Esophagus muscularis mucosa (tissue), 4 donors: ENCODE measurements around the gene SPDYE6. TPM values are rescaled to one million over a fixed set of nuclear protein-coding genes. Genes with fewer than 3 reads are reported as not detected.
"Not testable (repeated sequence)": the region's sequence is repeated elsewhere in the genome, so short reads cannot be mapped to it uniquely, and the experiment has no call there.

Experiments used
- DNase-seq: peaks from one replicate; pipeline ENCODE4 v3.0.0-alpha.2; 2017; ENCODE audit errors: extremely low spot score
- H3K27ac ChIP-seq, 4 donors: fragments of 200-600 bp; sonication (generic); replicated peaks in 1 of 4; 1 replicate in 3 of 4; 2 replicates in 1 of 4; pipeline ENCODE4 v1.5.1; 2016 to 2019; ENCODE audit warnings: mild to moderate bottlenecking in 1 of 4
- H3K27me3 ChIP-seq, 4 donors: fragments of 200-600 bp; sonication (generic); one replicate each; pipeline versions ENCODE4 v1.5.1 to v1.6.0; 2016 to 2019
- H3K36me3 ChIP-seq, 4 donors: fragments of 200-600 bp; sonication (generic); one replicate each; pipeline ENCODE4 v1.5.1; 2016 to 2019
- H3K4me1 ChIP-seq, 4 donors: fragments of 200-600 bp; sonication (generic); one replicate each; pipeline ENCODE4 v1.5.1; 2016 to 2019
- H3K4me3 ChIP-seq, 4 donors: fragments of 200-600 bp; sonication (generic); 1 replicate in 2 of 4; 2 replicates in 2 of 4; pipeline ENCODE4 v1.5.1; 2016 to 2019; ENCODE audit warnings: mild to moderate bottlenecking in 4 of 4, moderate library complexity in 1 of 4
- H3K9me3 ChIP-seq, 4 donors: fragments of 200-600 bp; sonication (generic); 1 replicate in 3 of 4; 2 replicates in 1 of 4; pipeline ENCODE4 v1.5.1; 2016 to 2019
- EP300 ChIP-seq: sonication (generic); formaldehyde crosslinking; IDR thresholded peaks from one replicate; pipeline ENCODE4 v1.6.1; 2017; ENCODE audit warnings: antibody characterized with exemption
- POLR2A ChIP-seq: fragments of 450-650 bp; IDR thresholded peaks from one replicate; pipeline ENCODE4 v1.6.1; 2017; ENCODE audit warnings: antibody characterized with exemption, moderate library complexity, mild to moderate bottlenecking, low read depth
- POLR2AphosphoS5 ChIP-seq, 2 donors: sonication (generic); formaldehyde crosslinking; IDR thresholded peaks; one replicate each; pipeline ENCODE4 v1.6.1; 2017; ENCODE audit warnings: antibody characterized with exemption in 2 of 2
- WGBS: methylation state at CpG from one replicate; pipeline ENCODE4 v1.1.5; 2018; 5-methylcytosine and 5-hydroxymethylcytosine counted together
- intact Hi-C: fragments of 100-400 bp; cut with DNase I; formaldehyde crosslinking; loops from one replicate; pipeline ENCODE4 v1.15.1; 2023
- total RNA-seq, 4 donors: library from RNA; depleted of rRNA; stranded (reverse); fragments of >200 nt; gene quantifications; one replicate each; pipeline versions ENCODE4 v1.1.0 to v1.2.1, GENCODE V29; 2016
- TF ChIP-seq, protein P1 (sequence below), 3 experiments: fragments of 200-600 bp in 2 of 3; fragments of 450-650 bp in 1 of 3; sonication (generic) in 2 of 3; IDR thresholded peaks; one replicate each; pipeline ENCODE4 v1.5.1; 2017 to 2019; ENCODE audit warnings: antibody characterized with exemption in 3 of 3, mild to moderate bottlenecking in 2 of 3, moderate library complexity in 1 of 3

Gene SPDYE6
- total RNA-seq, 4 donors from 2014 or later = not detected

GRCh38 chr7:102387064-102387463 is 30.8 kb upstream of the SPDYE6 start:
- peak; percentile 81 for DNase-seq
- intact Hi-C loops = no loop called here
- H3K4me3 ChIP-seq = no peak overlapping the region
- TF ChIP-seq POLR2A (no peak), EP300 (no peak), POLR2AphosphoS5 (IDR thresholded peaks at IDR 0.05) (no peak)
- TF ChIP-seq, protein P1, sequence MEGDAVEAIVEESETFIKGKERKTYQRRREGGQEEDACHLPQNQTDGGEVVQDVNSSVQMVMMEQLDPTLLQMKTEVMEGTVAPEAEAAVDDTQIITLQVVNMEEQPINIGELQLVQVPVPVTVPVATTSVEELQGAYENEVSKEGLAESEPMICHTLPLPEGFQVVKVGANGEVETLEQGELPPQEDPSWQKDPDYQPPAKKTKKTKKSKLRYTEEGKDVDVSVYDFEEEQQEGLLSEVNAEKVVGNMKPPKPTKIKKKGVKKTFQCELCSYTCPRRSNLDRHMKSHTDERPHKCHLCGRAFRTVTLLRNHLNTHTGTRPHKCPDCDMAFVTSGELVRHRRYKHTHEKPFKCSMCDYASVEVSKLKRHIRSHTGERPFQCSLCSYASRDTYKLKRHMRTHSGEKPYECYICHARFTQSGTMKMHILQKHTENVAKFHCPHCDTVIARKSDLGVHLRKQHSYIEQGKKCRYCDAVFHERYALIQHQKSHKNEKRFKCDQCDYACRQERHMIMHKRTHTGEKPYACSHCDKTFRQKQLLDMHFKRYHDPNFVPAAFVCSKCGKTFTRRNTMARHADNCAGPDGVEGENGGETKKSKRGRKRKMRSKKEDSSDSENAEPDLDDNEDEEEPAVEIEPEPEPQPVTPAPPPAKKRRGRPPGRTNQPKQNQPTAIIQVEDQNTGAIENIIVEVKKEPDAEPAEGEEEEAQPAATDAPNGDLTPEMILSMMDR (IDR thresholded peaks at IDR 0.05) = no peak
- no peak overlapping the region for H3K27ac ChIP-seq
- no peaks in the 10 kb centered on the region for H3K9me3 ChIP-seq
- H3K27me3 ChIP-seq = no peaks in the 10 kb centered on the region
- no peaks in the 10 kb centered on the region for H3K4me1 ChIP-seq
- peaks cover 0 to 65% (median 33%) of the 10 kb centered on the region in 4 donors for H3K36me3 ChIP-seq
- WGBS = 90% methylated on average over 6 of the region's 6 CpGs

DNA sequence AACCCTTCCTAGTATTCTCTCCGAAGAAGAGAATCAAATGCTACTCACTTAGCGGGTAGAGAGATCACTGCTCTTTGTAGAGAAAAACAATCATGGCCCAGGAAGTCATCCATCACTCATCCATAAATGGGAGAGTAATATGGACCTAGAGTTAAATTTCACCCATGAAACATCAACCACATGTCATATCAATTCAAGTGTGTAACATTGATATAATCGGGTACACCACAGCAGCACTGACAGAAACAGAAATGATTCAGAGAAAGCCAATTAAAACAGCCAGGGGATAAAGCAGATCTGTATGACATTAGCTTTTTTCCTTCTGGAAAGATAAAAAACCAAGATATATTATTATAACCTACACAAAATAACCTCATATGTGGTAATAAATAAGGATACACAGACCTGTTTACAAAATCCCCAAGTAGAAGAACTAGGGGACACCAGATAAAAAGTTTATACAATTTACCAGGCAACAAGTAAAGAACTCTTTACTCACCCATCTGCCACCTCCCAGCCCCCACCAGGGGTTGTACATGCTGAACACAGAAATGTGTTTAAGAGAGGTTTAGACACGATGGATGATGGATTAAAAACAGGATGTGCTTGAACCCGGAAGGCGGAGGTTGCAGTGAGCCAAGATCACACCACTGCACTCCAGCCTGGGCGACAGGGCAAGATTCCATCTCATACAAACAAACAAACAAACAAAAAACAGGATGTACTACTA is 25.6 kb upstream of the SPDYE6 start:
- H3K27ac ChIP-seq, intact Hi-C loops, DNase-seq, H3K27me3 ChIP-seq, H3K4me3 ChIP-seq, H3K9me3 ChIP-seq, H3K4me1 ChIP-seq: not testable (repeated sequence)
- WGBS = 56% methylated on average over 6 of the region's 7 CpGs
- peaks cover 20 to 86% (median 67%) of the 10 kb centered on the region in 4 donors for H3K36me3 ChIP-seq

DNA sequence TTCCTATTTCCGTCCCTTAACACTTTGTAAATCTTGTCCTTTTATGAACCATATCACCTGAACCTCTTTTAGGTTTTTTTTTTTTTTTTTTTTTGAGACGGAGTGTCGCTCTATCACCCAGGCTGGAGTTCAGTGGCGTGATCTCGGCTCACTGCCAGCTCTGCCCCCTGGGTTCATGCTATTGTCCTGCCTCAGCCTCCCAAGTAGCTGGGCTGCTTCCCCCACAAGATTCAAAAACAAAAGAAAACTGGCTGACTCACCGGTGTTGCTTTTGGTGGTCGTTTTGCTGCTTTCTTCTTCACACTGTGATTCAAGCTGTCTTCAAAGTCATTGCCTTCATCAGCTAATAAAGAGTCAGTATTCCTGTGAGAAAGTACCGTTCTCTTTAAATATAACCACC is 24.6 kb upstream of the SPDYE6 start:
- intact Hi-C loops, H3K27ac ChIP-seq, H3K27me3 ChIP-seq, H3K4me1 ChIP-seq, H3K4me3 ChIP-seq, H3K9me3 ChIP-seq: not testable (repeated sequence)
- H3K36me3 ChIP-seq = peaks cover 20 to 86% (median 68%) of the 10 kb centered on the region in 4 donors
- WGBS = 71% methylated on average over 8 of the region's 8 CpGs
- peak; percentile 29 for DNase-seq

DNA sequence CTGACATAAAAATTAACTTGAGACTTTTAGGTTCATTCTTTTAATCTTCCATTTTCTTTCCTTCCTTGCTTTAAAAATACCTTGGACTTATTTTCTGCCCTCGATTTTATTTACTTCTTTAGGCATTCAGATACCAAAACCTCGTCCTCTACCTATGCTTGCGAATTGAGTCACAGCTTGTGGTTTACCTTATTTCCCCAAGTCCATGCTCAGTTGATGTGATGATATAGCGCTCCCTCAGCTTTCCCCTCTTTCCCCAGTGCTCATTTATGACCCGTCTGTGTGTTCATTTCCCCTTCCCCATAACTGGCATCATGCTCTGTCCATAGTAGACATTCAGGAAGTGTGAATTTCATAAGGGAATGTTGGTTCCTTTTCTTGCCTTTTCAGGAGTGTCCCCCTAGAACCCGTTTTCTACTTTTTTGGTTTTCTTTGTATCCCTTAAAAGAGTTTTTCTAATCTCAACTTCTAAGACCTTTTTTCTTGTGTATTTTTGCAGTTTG is 20.8 kb upstream of the SPDYE6 start:
- no peak for TF ChIP-seq POLR2AphosphoS5 (IDR thresholded peaks at IDR 0.05)
- TF ChIP-seq, protein P1 (IDR thresholded peaks at IDR 0.05) = no peak
- WGBS = 80% methylated on average over 6 of the region's 6 CpGs
- no peak overlapping the region for H3K4me3 ChIP-seq
- H3K27ac ChIP-seq = no peak overlapping the region
- peaks cover 20 to 61% (median 53%) of the 10 kb centered on the region in 4 donors for H3K36me3 ChIP-seq
- no peak for DNase-seq
- no peaks in the 10 kb centered on the region for H3K27me3 ChIP-seq
- no peaks in the 10 kb centered on the region for H3K4me1 ChIP-seq
- no peaks in the 10 kb centered on the region for H3K9me3 ChIP-seq
- intact Hi-C loops = no loop called here

GRCh38 chr7:102372796-102373195 is 16.6 kb upstream of the SPDYE6 start:
- H3K36me3 ChIP-seq = peaks cover 10 to 28% (median 20%) of the 10 kb centered on the region in 4 donors
- H3K4me1 ChIP-seq, intact Hi-C loops, H3K4me3 ChIP-seq, H3K27me3 ChIP-seq, DNase-seq, H3K27ac ChIP-seq, H3K9me3 ChIP-seq: not testable (repeated sequence)
- WGBS = 65% methylated on average over 2 of the region's 2 CpGs

GRCh38 chr7:102370038-102370437 is 13.8 kb upstream of the SPDYE6 start:
- intact Hi-C loops, H3K4me3 ChIP-seq, DNase-seq, H3K4me1 ChIP-seq, H3K9me3 ChIP-seq, H3K27me3 ChIP-seq, H3K27ac ChIP-seq: not testable (repeated sequence)
- H3K36me3 ChIP-seq = peaks cover 0 to 20% (median 11%) of the 10 kb centered on the region in 4 donors

DNA sequence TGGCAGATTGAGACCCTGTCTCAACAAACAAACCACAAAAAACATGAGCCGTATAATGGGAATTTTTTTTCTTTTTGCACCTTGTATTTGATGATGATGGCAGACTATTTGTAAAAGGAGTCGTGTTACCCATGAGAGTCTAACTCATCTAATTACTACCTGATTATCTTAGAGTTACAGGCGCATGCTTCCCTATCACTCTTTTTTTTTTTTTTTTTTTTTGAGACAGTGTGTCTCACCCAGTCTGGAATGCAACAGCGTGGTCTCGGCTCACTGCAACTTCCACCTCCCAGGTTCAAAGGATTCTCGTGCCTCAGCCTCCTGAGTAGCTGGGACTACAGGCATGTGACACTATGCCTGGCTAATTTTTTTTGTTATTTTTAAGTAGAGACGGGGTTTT is 9.1 kb upstream of the SPDYE6 start:
- peaks cover 0 to 18% (median 11%) of the 10 kb centered on the region in 4 donors for H3K36me3 ChIP-seq
- 78% methylated on average over 7 of the region's 7 CpGs for WGBS
- H3K27me3 ChIP-seq, DNase-seq, intact Hi-C loops, H3K9me3 ChIP-seq, H3K27ac ChIP-seq: not testable (repeated sequence)
- peak overlapping the region in 1 of 4 donors; percentile 82 for H3K4me3 ChIP-seq
- H3K4me1 ChIP-seq = peaks cover 0 to 16% (median 11%) of the 10 kb centered on the region in 4 donors

GRCh38 chr7:102364394-102364886 is 8.2 kb upstream of the SPDYE6 start:
- Histone ChIP-seq H3K4me3 (peak overlapping the region; percentile 82 to 92 (median 91)), H3K27ac (peak overlapping the region; percentile 92 to 97 (median 96)), H3K36me3 (peaks cover 0 to 18% (median 11%) of the 10 kb centered on the region in 4 donors), H3K4me1 (peaks cover 0 to 16% (median 11%) of the 10 kb centered on the region in 4 donors)
- 0% methylated on average over 18 of the region's 20 CpGs for WGBS
- H3K27me3 ChIP-seq, DNase-seq, intact Hi-C loops, H3K9me3 ChIP-seq: not testable (repeated sequence)
